ENCODE measurements around the gene HNRNPL.
A peak's percentile ranks its signal among the peaks of the same experiment; 100 is the strongest.
"Not testable (repeated sequence)": the region's sequence is repeated elsewhere in the genome, so short reads cannot be mapped to it uniquely, and the experiment has no call there.

Gene HNRNPL

GRCh38 chr19:38803543-38803942 is 46.2 kb downstream of the HNRNPL start:
- DNase-seq (ENCODE audit: low read depth, low spot score): no peak

- DNase-seq (ENCODE audit: low read depth, low spot score): no peak
Observed at GRCh38 chr19:38801359-38802095, 48.3 kb downstream of the HNRNPL start.

- DNase-seq (ENCODE audit: low read depth, low spot score): no peak
Observed at GRCh38 chr19:38800577-38801347, 49.0 kb downstream of the HNRNPL start.

- DNase-seq (ENCODE audit: low read depth, low spot score): no peak
Observed at GRCh38 chr19:38799104-38799503, 50.7 kb downstream of the HNRNPL start.

GRCh38 chr19:38797781-38798180 is 52.0 kb downstream of the HNRNPL start:
- DNase-seq (ENCODE audit: low read depth, low spot score): not testable (repeated sequence)

- DNase-seq (ENCODE audit: low read depth, low spot score): no peak
Observed at GRCh38 chr19:38796154-38796553, 53.6 kb downstream of the HNRNPL start.

- DNase-seq (ENCODE audit: low read depth, low spot score): no peak
Observed at GRCh38 chr19:38795549-38795948, 54.2 kb downstream of the HNRNPL start.

- no peak for DNase-seq (ENCODE audit: low read depth, low spot score)
Observed at GRCh38 chr19:38793671-38794070, 56.1 kb downstream of the HNRNPL start.

GRCh38 chr19:38793177-38793576 is 56.6 kb downstream of the HNRNPL start:
- no peak for DNase-seq (ENCODE audit: low read depth, low spot score)

GRCh38 chr19:38792250-38793111 is 57.3 kb downstream of the HNRNPL start:
- DNase-seq (ENCODE audit: low read depth, low spot score): peak; percentile 72

- DNase-seq (ENCODE audit: low read depth, low spot score): not testable (repeated sequence)
Observed at GRCh38 chr19:38791451-38792064, 58.2 kb downstream of the HNRNPL start.

- peak; percentile 25 for DNase-seq (ENCODE audit: low read depth, low spot score)
Observed at GRCh38 chr19:38790507-38791403, 59.0 kb downstream of the HNRNPL start.

GRCh38 chr19:38788478-38789243 is 61.1 kb downstream of the HNRNPL start, which contains the start of gene LGALS7B:
Gene LGALS7B, plus strand, starts transcription at chr19:38789200. Its CDS starts 27 bp downstream, at chr19:38789227.
- no peak for DNase-seq (ENCODE audit: low read depth, low spot score)

GRCh38 chr19:38786572-38787265 is 63.1 kb downstream of the HNRNPL start:
- no peak for DNase-seq (ENCODE audit: low read depth, low spot score)
